HG03045 (cell line): ENCODE results near the gene ELN.
"Not testable (repeated sequence)": the region's sequence is repeated elsewhere in the genome, so short reads cannot be mapped to it uniquely, and the experiment has no call there.

Source experiments
- ATAC-seq: cut with Tn5 transposase; IDR thresholded peaks from one replicate; pipeline ENCODE4 v1.9.1; 2021; ENCODE audit warnings: mild to moderate bottlenecking, moderate library complexity; ENCODE audit not compliant: unreplicated experiment

The ELN gene

DNA sequence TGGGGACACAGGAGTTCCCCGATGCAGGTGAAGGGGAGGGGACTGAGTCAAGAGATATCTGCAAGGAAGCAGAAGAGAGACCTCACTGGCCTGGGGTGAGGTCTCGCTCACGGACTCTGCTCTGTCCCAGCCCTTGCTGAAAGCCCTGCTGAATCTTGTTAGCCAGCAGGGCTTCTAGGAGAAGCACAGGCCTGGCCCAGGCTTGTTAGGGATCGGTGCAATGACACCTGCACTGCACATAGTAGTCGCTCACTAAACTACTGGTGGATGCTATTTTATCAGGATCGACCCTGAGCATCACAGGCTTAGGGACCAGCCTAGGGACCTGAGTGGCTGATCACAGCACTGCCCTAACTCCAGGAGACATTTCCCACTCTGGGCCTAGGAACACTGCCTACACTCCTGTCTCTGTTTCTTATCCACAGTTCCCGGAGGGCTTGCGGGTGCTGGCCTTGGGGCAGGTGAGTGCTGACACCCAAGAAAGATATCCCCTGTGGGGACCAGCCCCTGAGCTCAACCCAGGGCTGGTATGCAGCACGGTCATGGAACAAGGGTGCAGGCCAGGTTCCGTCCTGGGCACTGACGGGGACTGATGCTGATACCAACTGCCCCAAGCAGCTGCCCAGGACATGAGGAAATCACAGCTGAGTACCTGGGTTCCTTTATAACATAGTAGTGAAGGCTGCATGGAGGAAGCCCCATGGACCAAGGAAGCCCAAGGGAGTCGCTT, 13.0 kb downstream of the ELN start:
- no peak for ATAC-seq

DNA sequence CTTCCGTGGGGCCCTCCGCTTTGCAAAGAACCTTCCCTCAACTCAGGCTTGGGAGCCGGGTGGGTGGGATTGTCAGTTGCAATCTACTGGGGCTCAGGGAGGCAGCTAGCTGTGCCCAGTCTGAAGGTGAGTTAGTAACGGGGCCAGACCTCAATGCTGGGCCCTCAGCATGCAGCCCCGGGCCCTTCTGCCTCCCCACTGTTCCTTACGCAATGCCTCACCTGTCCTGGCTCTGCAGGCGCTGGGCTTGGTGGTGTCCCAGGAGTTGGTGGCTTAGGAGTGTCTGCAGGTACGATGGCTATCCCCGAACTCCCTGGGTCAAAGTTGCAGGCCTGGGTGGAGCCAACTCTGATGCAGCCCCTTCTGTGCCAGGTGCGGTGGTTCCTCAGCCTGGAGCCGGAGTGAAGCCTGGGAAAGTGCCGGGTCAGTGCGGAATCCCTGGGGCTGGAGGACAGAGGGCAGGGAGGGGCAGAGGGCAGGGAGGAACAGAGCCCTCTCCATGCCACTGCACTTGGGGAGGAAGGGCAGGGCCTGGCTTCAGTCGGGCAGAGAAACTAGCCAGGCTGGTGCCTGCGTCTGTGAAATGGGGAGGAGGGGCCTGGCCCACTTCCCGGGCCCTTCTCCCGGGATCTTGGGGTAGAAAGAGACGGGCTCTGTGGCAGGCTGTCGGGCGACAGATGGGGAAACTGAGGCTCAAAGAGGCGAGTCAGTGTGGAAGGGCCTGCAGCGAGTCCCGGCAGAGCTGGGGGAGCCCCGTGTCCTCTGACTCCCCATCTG, 15.0 kb downstream of the ELN start:
- no peak for ATAC-seq

DNA sequence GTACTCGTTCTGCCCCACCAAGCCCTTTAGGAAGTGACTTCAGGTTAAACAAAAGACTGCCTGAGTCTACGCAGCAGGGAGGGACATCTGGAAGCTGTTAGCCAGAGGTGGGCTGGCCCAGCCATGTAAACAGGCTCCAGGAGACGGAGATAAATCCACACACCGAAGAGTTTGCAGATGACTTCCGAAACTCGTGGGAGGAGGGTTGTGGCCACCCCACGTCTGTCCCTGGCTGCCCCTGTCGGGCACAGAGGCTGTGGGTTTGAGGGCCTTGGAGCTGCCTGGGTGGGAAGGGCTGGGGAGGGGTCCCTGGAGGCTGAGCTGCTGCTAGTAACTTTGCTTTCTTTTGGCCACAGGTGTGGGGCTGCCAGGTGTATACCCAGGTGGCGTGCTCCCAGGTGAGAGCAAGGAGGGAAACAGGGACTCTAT, 15.6 kb downstream of the ELN start:
- ATAC-seq: no peak

DNA sequence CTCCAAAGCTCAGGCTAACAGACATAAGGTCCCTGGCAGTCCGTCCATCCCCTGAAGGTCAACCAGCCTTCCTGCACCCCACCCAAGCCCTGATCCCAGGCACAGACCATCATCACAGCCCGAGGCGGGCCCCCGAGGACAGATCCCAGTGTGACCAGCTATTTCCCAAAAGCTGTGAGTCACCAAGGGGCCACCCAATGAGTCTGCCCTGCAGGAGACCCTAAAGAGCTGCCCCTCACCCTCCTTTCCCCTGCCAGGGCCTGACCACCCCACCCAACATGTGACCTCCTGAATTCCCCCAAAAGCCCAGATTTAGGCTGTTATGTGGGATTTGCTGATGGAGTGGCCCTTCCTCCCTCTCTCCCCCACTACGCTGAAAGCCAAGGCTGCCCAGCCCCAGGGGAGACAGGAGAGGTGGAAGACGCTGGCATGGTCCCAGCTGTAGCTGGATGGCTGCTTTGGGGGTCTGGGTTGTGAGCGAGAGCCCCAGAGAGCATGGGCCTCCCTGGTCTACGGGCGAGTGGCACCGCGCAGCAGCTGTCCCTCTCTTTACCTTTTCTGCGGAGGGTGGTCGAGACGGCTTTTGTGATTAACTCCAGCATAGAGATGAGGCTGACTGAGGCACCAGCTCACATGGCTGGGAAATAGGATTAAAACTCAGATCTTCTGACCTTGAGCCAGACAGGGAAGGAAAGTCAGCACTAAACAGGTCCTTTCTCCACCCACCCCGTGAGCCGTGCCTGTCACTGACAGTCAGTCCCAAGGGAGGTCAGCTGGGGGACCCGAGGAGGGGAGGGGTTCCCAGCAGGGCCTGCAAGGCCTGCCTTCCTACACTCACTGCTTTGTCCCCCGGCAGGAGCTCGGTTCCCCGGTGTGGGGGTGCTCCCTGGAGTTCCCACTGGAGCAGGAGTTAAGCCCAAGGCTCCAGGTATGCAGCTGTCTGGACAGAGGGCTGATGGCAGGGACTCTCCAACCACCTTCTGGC, 16.7 kb downstream of the ELN start:
- no peak for ATAC-seq

DNA sequence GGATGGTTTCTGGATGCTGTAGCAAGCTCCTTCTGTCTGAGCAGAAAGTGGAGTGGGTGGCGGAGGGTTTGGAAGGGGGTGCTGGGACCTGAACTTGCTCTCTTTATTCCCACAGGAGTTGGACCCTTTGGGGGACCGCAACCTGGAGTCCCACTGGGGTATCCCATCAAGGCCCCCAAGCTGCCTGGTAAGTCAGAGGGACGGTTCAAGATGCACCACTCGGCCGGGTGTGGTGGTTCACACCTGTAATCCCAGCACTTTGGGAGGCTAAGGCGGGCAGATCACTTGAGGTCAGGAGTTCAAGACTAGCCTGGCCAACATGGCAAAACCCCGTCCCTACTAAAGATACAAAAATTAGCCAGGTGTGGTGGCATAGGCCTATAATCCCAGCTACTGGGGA, 18.6 kb downstream of the ELN start:
- ATAC-seq: not testable (repeated sequence)

DNA sequence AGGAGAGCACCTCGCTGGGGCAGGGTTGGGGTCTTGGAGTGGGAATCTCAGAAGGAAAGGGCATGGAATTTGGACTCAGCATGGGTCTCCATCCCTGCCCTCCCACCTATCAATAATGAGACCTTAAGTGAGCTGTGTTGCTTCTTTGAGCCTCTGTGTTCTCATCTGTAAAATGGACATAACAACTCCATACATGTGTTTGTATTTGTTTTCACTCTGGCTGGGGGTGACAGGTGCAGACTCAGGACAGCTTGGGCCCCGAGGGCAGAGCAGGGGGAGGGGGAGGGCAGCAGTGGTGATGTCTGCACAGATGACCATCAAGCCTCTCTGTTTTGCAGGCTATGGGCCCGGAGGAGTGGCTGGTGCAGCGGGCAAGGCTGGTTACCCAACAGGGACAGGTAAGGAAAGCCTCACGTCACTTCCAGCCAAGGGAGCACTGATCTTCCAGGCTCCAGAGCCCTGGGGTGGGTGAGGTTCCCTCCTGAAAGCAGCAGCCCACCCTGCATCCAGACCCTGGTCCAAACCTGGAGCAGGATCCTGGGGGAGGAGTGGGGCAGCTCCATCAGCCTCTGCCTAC, 19.9 kb downstream of the ELN start:
- ATAC-seq: no peak

DNA sequence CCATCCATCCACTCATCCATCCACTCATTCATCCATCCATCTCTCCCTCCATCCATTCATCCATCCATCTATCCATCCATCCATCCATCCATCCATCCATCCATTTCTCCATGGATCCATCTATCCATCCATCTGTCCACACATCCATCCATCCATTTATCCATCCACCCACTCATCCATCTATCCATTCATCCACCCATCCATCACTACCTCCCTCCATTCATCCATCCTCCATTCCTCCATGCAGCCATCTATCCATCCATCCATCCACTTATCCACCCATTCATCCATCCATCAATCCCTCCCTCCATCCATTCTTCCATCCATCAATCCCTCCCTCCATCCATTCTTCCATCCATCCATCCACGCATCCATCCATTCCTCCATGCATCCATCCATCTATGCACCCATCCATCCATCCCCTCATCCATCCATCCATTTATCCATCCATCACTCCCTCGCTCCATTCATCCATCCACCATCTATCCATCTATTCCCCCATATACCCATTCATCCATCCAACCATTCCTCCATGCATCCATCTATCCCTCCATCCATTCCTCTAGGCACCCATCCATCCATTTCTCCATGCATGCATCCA, 21.1 kb downstream of the ELN start:
- no peak for ATAC-seq

DNA sequence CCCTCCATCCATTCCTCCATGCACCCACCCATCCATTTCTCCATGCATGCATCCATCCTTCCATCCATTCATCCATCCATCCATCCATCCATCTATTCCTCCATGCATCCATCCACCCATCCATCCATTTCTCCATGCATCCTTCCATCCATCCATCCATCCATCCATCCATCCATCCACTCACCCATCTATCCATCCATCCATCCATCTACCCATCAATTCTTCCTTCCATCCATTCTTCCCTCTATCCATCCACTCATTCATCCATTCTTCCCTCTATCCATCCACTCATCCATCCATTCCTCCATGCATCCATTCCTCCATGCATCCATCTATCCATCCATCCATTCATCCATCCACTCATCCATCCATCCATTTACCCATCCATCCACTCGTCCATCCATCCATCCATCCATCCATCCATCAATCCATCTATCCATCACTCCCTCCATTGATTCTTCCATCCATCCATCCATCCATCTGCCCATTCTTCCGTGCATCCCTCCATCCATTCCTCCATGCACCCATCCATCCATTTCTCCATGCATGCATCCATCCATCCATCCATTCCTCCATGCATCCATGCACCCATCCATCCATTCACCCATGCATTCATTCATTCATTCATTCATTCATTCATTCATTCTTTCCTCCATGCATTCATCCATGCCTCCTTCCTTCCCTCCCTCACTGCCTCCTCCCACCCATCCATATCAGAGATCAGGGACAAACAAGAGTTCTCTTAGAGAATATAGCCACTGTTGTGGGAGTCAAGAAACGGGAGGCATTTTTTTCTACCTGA, 22.2 kb downstream of the ELN start:
- ATAC-seq: no peak

DNA sequence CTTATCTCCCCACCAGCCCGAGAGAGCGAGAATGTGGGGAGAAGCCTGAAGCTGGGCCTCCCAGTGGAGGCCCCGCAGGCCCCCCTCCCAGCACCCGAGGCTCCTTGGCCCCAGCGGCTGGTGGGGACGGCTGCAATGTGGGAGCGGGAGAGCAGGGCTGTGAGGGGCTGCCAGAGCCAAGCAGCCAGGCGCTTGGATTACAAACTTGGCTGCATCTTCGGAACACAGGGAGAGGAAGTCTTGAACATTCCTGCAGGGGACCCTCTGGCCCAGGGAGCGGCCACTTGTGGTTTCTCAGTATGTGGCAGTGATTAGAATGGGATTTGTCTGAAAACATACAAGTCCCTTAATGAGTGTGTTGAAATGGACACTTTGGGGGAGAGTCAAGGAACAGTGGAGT, 23.2 kb downstream of the ELN start:
- no peak for ATAC-seq

DNA sequence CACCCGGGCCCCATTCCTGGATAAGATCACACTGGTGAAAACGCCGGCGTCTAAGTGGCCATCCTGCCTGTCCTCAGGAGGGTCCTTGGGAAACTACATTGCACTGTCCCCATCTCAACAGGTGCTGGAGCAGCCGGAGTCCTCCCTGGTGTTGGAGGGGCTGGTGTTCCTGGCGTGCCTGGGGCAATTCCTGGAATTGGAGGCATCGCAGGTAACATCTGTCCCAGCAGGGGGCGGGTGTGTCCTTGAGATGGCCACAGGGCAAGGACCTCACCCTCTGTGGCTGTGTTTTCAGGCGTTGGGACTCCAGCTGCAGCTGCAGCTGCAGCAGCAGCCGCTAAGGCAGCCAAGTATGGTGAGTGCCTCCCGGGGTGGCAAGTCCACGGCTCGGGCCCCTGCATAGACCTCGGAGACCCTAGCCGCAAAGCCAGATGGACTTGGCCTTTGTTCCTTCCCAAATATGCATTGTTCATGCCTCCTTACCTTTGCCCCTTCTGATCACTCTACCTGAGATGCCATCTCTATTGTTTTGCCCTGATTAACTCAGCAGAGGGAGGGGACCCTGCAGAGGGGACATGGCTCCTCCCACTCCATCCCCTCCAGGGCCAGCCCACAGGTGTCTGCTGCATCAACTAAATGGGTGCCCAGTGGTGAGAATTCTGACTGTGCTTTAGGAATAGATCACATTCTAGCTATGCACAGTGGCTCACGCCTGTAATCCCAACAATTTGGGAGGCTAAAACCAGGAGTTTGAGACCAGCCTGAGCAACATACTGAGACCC, 23.8 kb downstream of the ELN start:
- ATAC-seq: no peak

DNA sequence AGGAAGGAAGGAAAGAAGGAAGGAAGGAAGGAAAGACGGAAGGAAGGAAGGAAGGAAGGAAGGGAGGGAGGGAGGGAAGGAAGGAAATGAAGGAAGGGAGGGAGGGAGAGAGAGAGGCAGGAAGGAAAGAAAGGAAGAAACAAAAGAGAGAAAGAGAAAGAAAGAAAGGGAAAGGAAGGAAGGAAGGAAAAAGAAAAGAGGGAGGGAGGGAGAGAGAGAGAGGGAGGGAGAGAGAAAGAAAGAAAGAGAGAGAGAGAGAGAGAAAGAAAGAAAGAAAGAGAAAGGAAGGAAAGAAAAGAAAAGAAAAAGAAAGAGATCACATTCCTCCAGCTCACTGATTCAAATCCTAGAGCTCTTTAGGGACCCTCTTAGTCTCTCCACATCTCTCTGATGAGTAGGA, 24.7 kb downstream of the ELN start:
- no peak for ATAC-seq

DNA sequence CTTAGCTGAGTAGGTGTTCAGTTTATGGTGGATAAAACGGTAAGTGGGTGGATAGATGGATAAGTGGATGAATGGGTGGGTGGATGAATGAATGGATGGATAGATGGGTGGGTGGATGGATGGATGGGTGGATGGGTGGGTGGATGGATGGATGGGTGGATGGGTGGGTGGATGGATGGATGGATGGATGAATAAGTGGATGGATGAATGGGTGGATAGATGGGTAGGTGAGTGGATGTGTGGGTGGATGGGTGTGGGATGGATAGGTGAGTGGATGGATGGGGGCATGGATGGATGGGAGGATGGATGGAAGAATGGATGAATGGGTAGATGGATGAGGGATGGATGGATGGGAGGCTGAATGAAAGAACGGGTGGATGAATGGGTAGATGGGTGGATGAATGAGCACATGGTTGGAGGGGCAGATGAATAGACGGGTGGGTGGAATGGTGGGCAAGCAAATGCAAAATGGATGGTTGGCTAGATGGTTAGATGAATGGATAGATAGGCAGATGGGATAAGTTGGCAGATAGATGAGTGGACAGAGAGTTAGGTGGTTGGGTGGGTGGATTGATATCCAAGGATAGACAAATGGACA, 25.7 kb downstream of the ELN start:
- ATAC-seq: no peak

DNA sequence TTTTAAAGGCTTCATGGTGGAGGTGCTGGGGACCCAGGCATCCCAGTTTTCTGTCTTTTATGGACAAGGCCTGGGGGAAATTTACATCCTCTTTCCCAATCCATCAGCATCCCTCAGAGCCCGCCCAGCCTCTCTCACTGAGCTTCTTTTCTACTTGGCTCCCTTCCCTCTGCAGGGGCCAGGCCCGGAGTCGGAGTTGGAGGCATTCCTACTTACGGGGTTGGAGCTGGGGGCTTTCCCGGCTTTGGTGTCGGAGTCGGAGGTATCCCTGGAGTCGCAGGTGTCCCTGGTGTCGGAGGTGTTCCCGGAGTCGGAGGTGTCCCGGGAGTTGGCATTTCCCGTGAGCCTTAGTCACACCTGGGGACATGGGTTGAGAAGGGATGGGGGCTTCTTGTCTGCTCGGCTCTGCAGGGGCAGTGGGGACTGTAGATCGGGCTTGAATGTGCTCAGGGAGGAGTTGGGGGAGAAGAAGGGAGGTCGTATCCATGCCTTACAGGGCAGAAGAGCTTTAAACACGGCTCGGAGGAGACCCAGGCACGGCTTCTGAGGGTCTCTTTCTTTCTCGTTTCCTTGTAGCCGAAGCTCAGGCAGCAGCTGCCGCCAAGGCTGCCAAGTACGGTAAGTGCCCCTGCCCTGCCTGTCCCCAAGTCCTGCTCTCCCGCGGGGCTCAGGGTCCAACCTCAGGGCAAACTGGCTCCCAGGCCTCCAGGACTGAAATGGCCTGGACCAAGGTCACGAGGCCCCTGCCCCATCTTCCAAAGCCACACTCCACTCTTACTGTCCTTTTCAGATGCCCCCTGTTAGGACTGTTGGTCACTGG, 28.3 kb downstream of the ELN start:
- no peak for ATAC-seq

DNA sequence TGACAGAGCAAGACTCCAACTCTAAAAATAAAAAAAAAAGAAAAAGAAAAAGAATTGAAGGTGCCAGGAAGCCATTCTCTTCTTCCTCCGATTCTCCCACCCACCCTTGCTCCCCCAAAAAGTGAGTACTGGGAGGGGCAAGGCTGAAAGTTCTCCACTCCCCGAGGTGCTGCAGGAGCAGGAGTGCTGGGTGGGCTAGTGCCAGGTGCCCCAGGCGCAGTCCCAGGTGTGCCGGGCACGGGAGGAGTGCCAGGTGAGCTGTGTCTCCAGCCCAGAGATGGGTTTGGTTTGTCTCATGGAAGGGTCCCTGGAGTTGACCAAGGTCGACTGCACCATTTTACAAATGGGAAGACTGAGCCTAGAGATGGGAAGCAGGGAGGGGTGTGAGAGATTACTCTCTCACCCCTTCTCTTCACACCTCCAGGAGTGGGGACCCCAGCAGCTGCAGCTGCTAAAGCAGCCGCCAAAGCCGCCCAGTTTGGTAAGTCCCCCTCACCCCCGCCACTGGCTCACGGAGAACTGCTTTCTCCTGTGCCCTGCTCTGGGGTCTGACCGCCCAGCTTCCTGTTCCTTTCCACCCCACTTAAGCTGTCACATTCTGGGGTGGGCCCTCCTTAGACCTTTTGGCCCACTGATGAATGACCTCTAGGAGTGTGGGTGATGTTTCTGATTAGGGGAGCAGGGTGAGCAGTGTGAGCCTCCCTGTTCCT, 29.4 kb downstream of the ELN start:
- no peak for ATAC-seq

DNA sequence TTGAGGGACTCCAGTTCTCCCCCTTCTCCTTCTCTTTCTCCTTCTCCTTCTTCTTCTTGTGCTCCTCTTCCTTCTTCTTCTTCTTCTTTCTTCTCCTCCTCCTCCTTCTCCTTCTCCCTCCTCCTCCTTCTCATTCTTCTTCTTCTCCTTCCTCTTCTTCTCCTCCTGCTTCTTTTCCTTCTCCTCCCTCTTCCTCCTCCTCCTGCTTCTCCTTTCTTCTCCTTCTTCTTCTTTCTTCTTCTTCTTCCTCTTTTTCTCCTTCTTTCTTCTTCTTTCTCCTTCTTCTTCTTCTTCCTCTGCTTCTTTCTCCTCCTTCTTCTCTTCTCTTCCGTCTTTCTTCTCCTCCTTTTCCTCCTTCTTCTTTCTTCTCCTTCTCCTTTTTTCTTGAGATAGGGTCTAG, 30.0 kb downstream of the ELN start:
- no peak for ATAC-seq

DNA sequence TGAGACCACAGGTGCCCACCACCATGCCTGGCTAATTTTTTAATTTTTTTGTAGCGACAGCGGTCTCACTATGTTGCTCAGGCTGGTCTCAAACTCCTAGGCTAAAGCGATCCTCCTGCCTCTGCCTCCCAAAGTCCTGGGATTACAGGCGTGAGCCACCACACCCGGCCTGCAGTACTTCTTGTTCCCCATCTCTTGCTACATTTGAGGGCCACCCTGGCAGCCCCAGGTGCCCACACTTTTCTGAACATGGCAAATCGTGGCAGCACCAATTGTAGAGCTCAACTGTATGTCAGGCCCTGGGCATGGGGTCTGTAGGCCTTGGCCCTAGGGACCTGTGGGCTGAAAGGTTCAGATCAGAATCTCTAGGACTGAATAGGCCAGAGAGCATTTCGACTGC, 30.5 kb downstream of the ELN start:
- no peak for ATAC-seq

DNA sequence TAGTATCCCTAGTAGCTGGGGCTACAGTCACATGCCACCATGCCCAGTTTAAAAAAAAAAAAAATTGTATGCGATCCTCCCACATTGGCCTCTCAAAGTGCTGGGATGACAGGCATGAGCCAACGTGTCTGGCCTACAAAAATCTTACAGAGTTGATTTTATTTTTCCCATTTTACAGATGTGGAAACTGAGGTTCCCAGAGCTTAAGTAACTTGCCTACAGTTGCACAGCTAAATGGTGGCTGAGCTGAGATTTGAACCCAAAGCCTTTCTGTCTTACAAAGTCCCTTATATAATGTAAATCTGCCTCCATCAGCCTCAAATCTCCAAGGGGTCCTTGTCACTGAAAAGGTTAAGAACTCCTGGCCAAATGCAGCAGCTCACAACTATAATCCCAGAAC, 31.1 kb downstream of the ELN start:
- ATAC-seq: no peak
